GM18508 (cell line): ENCODE results near the gene EXOC4.

Source experiments
- ATAC-seq: cut with Tn5 transposase; IDR thresholded peaks from one replicate; pipeline ENCODE4 v1.9.1; 2021; ENCODE audit warnings: moderate number of reproducible peaks; ENCODE audit not compliant: insufficient read depth, unreplicated experiment

Gene EXOC4

GRCh38 chr7:133556553-133556952 is 303.7 kb downstream of the EXOC4 start:
- ATAC-seq, result no peak

- peak; percentile 68 for ATAC-seq
These were observed 308.0 kb downstream of the EXOC4 start for GRCh38 chr7:133560900-133561299.

GRCh38 chr7:133561396-133561795 is 308.5 kb downstream of the EXOC4 start:
- ATAC-seq, result no peak

GRCh38 chr7:133562621-133563020 is 309.7 kb downstream of the EXOC4 start:
- ATAC-seq, result no peak

- no peak for ATAC-seq
These were observed 310.4 kb downstream of the EXOC4 start for GRCh38 chr7:133563251-133563650.

GRCh38 chr7:133564484-133564883 is 311.6 kb downstream of the EXOC4 start:
- no peak for ATAC-seq

- no peak for ATAC-seq
These were observed 315.7 kb downstream of the EXOC4 start for GRCh38 chr7:133568544-133568943.

- ATAC-seq, result no peak
These were observed 317.4 kb downstream of the EXOC4 start for GRCh38 chr7:133570321-133570720.

- no peak for ATAC-seq
These were observed 318.2 kb downstream of the EXOC4 start for GRCh38 chr7:133571076-133571475.

GRCh38 chr7:133572087-133572486 is 319.2 kb downstream of the EXOC4 start:
- ATAC-seq, result no peak

- ATAC-seq, result no peak
These were observed 320.0 kb downstream of the EXOC4 start for GRCh38 chr7:133572843-133573242.

GRCh38 chr7:133573554-133574265 is 320.8 kb downstream of the EXOC4 start:
- ATAC-seq, result no peak

- ATAC-seq, result no peak
These were observed 323.0 kb downstream of the EXOC4 start for GRCh38 chr7:133575726-133576440.

- no peak for ATAC-seq
These were observed 323.8 kb downstream of the EXOC4 start for GRCh38 chr7:133576612-133577168.

GRCh38 chr7:133582766-133583523 is 330.1 kb downstream of the EXOC4 start:
- no peak for ATAC-seq

- no peak for ATAC-seq
These were observed 330.8 kb downstream of the EXOC4 start for GRCh38 chr7:133583545-133584171.

GRCh38 chr7:133584956-133585668 is 332.2 kb downstream of the EXOC4 start:
- ATAC-seq, result no peak

- no peak for ATAC-seq
These were observed 333.4 kb downstream of the EXOC4 start for GRCh38 chr7:133586253-133586652.

GRCh38 chr7:133587903-133588302 is 335.0 kb downstream of the EXOC4 start:
- no peak for ATAC-seq

- ATAC-seq, result no peak
These were observed 337.9 kb downstream of the EXOC4 start for GRCh38 chr7:133590795-133591194.
